ENCODE results near the gene FMNL2.

FMNL2 gene

GRCh38 chr2:152431370-152432098, 96.6 kb downstream of the FMNL2 start:
- DNase-seq: no peak

- DNase-seq: no peak
These were observed 97.3 kb downstream of the FMNL2 start for GRCh38 chr2:152432206-152432653.

- no peak for DNase-seq
These were observed 97.8 kb downstream of the FMNL2 start for GRCh38 chr2:152432765-152433164.

GRCh38 chr2:152433289-152433688, 98.3 kb downstream of the FMNL2 start:
- DNase-seq: no peak

- no peak for DNase-seq
These were observed 98.8 kb downstream of the FMNL2 start for GRCh38 chr2:152433791-152434190.

- DNase-seq: no peak
These were observed 99.6 kb downstream of the FMNL2 start for GRCh38 chr2:152434395-152435182.

- no peak for DNase-seq
These were observed 101.2 kb downstream of the FMNL2 start for GRCh38 chr2:152436148-152436547.

- no peak for DNase-seq
These were observed 102.5 kb downstream of the FMNL2 start for GRCh38 chr2:152437276-152438108.

GRCh38 chr2:152440049-152440448, 105.1 kb downstream of the FMNL2 start:
- no peak for DNase-seq

- no peak for DNase-seq
These were observed 105.5 kb downstream of the FMNL2 start for GRCh38 chr2:152440460-152440859.

GRCh38 chr2:152441961-152442360, 107.0 kb downstream of the FMNL2 start:
- DNase-seq: no peak

- DNase-seq: no peak
These were observed 108.8 kb downstream of the FMNL2 start for GRCh38 chr2:152443771-152444170.

- no peak for DNase-seq
These were observed 109.5 kb downstream of the FMNL2 start for GRCh38 chr2:152444448-152444847.

GRCh38 chr2:152445375-152445774, 110.4 kb downstream of the FMNL2 start:
- DNase-seq: no peak

- no peak for DNase-seq
These were observed 110.8 kb downstream of the FMNL2 start for GRCh38 chr2:152445791-152446201.

- no peak for DNase-seq
These were observed 111.2 kb downstream of the FMNL2 start for GRCh38 chr2:152446213-152446612.

GRCh38 chr2:152447897-152448296, 112.9 kb downstream of the FMNL2 start:
- no peak for DNase-seq

GRCh38 chr2:152448606-152449005, 113.6 kb downstream of the FMNL2 start:
- DNase-seq: no peak

GRCh38 chr2:152449578-152449977, 114.6 kb downstream of the FMNL2 start:
- DNase-seq: no peak

- DNase-seq: no peak
These were observed 115.2 kb downstream of the FMNL2 start for GRCh38 chr2:152450176-152450575.

GRCh38 chr2:152452256-152452973, 117.4 kb downstream of the FMNL2 start:
- no peak for DNase-seq

GRCh38 chr2:152453129-152453911, 118.3 kb downstream of the FMNL2 start:
- DNase-seq: no peak

Data from RPMI8226 (cell line).